AG20443 (cell line): ENCODE data around the gene EFL1.
"Not testable (repeated sequence)": the region's sequence is repeated elsewhere in the genome, so short reads cannot be mapped to it uniquely, and the experiment has no call there.

Source experiments
- DNase-seq: peaks from one replicate; pipeline ENCODE4 v3.0.0; 2012; ENCODE audit warnings: low spot score, mixed read lengths

Gene EFL1

DNA sequence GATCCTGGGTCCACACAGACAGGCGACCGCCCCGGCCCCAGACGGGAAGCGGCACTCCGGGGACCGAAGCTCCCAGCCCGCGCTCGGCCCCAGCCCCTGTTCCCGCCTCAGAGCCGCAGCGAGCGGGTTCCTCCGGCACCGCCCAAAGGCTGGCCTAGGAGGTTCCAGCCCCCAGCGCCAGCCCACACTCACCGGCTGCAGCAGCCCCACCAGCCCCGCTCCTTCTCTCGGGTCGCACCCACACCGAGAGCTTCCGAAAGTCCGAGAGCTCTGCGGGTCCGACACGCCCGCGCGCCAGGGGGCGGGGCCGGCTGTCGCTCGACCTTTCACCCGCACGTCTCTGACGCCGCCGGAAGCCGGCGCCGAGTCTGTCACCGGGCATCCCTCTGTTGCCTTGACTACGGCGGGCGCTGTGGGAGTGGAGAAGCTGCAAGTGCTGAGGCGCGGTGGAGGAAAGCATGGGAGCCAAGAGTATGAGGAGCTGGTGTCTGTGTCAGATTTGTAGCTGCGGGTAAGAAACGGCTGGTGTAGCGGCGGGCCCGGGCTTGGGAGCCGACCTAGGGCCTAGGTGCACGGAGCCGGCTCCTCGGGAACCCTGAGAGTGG, at the start of gene EFL1, which contains the start of gene SAXO2:
TSS of gene EFL1 (minus strand) at position 313 of the 605 bp plus-strand sequence. CDS start 956 bp downstream, outside the sequence.
TSS of gene SAXO2 (plus strand) at position 397 of the 605 bp plus-strand sequence. CDS start at position 459, 62 bp downstream.
- DNase-seq: peak; percentile 96

DNA sequence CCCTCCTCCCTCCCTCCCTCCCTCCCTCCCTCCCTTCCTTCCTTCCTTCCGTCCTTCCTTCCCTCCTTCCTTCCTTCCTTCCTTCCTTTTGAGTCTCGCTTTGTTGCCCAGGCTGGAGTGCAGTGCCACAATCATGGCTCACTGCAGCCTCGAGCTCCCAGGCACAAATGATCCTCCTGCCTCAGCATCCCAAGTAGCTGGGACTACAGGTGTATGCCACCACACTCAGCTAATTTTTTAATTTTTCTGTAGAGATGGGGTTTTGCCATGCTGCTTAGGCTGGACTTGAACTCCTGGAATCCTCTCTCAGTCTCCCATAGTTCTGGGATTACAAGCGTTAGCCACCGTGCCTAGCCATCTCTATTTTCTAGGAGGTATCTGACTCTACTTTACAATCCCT, 48.8 kb upstream of the EFL1 start:
- DNase-seq: not testable (repeated sequence)

DNA sequence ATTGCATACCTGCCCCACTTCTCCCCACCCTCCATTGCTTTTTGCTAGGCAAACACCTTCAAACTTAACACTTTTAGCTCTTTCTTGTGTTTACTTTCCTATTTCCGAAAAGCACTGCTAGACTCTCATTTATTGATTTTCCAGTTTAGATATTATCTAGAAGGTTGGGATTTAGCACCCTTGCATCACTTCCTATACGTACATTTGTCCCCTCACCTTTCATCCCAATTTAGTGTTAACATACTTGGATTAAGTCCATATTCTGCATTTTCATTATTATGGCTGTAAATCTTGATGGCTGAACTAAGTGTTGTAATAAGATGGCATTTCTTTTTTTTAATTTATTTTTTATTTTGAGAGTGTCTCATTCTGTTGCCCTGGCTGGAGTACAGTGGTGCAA, 47.3 kb upstream of the EFL1 start:
- no peak for DNase-seq

DNA sequence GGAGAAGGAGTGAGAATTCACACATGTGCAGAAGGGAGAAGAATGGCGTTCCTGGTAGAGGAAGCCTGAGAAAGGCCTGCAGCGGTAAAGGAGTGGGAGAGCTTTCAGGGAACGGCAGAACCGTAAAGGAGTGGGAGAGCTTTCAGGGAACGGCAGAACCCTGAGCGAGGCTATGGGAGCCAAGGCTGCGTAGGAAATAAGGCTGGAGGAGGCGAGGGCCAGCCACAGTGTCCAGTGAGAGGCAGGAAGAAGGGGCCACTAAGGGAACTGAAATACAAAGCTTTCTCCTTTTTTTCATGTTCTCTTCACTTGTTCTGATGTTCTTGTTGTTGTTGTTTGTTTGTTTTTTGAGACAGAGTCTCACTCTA, 45.2 kb upstream of the EFL1 start:
- DNase-seq: no peak

DNA sequence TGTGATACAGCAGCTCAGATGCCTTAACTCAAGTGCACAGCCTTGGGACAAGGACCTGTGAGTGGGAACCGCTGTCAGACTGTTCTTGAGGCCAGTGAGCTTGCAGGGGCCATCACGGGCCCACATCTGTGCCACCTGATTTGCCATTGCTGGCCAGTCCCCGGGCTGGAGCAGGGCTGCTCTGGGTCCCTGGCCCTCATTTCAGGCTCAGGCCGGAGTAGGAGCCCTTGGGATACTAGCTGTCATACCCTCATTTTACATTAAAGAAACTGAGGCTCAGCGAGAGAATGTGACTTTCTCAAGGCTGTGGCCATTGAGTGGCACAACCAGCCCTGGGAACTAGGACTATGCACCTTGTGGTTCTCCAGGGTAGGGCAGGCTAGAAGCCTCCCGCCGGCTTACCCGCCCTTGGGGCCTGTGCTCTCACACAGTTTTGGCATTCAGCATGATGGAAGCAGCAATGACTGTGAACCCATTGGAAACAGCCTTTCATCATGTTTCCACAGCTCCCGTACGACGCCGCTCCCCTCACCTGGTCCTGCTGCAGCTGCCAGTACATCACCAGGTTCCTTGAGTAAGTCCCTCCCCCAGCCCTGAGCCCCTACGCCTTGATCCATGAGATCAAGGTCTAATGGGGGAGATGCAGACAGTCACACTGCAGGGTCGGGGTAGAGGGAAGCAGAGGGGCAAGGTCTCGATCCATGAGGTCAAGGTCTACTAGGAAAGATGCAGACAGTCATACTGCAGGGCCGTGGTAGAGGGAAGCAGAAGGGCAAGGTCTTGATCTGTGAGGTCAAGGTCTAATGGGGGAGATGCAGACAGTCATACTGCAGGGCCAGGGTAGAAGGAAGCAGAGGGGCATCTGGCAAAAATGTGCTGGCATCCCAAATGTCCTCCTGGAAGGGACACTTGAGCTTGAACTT, 44.5 kb upstream of the EFL1 start:
- DNase-seq: no peak

DNA sequence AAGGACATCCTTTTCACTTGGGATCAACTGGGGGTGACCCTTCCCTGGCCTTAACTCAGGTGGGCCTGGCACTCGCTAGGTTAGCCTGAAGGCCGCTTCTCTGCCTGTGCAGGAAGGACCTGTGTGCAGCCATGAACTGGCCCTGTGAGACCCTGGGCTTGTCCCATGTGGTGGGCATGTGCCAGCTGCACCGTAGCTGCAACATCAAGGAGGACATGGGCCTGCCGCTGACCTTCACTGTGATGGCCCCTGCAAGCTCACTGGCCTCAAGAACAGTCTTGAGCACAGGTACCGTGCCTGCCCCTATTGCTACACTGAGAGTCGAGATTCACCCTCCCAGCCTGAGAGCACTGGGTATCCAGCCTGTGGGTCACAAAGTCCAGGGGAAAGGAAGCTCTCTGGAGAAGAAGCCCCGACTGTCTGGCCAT, 43.1 kb upstream of the EFL1 start:
- no peak for DNase-seq

DNA sequence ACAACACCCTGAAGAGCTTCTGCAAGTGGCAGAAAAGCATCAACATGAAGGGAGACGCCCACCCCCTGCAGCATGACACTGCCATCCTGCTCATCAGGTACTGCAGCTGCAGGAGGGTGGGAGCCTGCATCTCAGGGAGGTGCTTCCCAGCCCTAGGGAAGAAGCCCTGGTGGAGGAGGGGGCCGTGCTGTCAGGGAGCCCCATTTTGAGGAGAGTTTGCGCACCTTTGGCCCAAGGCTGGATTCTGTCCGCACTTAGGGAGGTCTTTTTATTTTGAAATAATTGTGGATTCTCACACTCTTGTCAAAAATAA, 42.2 kb upstream of the EFL1 start:
- no peak for DNase-seq

DNA sequence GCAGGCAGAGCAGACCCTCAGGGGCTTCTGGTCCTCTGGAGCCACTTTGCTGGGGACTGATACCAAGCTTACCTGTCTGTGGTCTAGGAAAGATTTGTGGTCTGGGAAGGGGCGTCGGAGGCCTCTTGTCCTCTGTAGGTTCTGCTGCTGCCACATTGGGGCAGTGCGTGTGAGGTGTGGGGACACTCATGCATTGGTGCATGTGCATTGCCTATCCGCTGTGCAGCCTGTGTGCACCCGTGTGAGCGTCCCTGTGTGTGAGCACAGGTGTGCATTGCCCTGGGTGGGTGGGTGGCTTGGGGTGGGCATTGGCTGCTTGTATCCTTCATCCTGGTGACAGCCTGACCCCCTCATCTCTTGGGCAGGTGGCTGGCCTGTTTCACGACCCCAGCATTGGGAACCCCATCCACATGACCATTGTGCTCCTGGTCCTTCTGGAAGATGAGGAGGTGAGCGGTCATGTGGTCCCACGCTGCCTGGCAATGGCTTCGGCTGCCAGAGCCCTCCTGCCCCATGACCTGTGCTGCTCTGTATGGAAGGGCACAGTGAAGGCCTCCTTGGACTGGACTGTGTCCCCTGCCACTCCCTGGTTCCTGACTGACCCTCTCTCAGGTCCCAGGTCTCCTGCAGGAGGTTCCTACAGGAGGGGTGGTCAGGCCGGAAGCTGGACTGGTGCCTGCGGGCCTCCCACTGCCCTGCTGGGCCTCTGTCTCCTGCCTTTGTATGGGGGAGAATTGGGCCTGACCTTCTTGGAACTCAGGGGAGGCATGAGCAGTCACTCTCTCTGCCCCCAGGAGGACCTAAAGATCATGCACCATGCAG, 41.6 kb upstream of the EFL1 start:
- no peak for DNase-seq

DNA sequence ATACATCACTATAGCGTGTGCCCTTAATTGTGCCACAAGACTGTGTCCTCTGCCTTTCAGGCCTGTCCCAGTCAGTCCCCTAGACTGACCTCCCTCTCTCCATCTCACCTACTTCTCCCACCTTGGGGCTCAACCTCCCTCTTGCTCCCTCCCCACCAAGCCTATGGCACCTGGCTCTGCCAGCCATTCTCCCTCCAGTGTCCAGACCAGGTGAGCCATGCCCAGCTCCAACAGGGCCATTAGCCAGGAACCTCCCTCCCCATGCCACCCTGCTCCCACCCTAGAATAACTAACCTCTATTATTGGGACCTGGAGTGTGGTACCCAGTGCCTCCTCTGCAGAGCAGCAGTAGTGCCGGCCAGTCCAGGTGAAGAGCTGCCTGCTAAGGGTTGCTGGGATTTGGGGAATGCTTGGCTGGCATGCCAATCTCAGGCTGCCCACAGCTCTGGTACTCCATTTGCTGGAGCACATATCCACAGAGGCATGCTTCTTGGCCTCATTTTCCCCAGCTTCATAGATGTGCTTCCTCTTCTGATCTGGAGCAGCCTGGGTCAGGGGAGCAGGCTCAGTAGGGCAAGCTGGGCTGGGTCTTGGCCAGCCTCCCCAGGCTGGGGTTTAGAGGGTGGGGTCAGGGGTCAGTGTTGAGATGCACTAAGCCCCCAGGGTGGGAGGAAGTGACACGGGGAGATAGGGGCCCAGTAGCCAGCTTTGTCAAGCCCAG, 38.9 kb upstream of the EFL1 start:
- DNase-seq: no peak

DNA sequence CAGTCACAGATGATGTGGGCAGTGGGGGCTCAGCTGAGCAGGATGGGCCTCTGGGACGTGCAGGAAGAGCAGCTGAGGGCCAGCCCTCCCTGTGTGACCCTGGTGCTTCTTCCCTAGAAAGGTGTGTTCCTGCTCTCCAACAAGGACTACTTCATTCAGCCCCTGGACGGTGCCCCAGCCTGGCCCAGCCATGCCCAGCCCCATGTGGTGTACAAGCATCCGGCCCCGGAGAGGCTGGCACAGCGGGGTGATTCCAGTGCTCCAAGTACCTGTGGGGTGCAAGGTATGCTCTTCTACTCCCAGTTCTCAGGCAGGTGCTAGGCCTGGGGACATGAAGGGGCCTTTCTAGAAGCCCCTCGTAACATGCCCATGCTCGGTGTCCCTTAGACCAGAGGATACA, 38.3 kb upstream of the EFL1 start:
- no peak for DNase-seq

DNA sequence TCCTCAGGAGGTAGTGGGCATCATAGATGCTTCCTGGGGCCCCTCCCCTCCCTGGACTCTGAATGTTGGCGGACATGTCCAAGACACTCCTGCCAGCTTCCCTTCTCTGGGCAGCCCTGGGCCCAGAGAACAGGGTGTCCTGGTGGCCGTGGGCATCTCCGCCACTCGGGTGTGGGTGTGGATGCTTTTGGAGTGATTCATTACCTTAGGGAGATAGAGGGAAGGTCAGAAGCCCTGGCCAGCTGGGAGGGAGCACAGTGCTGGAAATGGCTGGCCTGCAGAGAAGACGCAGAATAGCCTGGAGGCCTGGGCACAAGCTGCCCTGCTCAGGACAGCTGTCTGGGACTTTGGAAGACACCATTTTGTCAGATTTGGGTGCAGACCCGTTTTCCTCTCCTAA, 37.8 kb upstream of the EFL1 start:
- not testable (repeated sequence) for DNase-seq

DNA sequence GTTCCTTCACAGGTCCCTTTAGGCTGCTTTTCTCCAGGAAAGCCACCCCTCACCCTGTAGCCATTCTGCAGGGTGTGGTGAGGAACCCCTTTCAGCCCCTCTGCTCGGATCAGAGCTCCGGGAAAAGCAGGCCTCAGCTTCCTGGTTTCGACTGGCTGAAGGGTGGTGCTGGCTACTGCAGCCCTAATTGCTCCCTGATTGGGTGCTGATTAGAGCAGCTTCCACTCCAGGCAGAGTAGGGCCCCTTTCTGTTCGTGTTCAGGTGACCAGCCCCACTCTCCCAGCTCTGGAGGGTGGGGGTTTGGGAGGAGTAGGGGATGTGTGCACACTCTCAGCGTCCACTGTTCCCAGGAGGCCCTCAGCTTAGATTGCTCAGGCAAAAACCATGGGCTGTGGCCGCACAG, 37.0 kb upstream of the EFL1 start:
- not testable (repeated sequence) for DNase-seq

DNA sequence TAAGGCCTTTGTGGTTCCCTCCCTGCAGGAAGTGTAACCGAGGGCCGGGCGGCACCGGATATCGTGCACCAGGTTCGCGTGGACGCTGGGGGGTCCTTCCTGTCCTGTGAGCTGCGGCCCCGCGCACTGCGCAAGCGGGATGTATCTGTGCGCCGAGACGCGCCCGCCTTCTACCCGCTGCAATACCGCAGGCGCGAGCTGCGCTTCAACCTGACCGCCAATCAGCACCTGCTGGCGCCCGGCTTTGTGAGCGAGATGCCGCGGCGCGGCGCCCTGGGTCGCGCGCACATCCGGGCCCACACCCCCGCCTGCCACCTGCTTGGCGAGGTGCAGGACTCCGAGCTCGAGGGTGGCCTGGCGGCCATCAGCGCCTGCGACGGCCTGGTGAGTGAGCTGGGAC, 36.0 kb upstream of the EFL1 start:
- no peak for DNase-seq

DNA sequence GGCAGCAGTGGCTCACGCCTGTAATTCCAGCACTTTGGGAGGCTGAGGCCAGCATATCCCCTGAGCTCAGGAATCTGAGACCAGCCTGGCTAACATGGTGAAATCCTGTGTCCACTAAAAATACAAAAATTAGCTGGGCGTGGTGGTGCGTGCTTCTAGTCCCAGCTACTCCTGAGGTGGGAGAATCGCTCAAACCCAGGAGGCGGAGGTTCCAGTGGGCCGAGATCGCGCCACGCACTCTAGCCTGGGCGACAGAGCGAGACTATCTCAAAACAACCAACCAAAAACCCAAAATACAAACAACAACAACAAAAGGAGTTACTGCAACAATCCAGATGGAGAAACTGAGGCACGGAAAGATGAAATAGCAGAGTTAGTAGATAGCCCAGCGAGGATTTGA, 35.5 kb upstream of the EFL1 start:
- DNase-seq: no peak

DNA sequence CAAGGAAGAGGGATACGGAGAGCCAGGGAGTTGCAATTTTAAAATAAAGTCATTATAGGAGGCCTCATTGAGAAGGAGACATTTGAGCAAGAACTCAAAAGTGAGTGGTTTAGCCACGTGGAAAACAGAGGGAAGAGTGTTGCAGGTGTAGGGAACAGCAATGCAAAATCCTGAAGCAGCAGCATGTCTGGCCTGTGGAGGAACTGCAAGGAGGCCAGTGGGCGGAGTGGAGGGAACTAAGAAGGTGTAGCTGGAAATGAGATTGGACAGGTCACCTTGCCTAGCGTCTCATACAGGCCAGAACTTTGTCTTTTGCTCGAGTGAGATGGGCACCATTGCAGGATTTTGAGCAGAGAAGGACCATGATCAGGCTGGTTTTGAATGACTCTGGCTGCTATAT, 35.0 kb upstream of the EFL1 start:
- DNase-seq: no peak

DNA sequence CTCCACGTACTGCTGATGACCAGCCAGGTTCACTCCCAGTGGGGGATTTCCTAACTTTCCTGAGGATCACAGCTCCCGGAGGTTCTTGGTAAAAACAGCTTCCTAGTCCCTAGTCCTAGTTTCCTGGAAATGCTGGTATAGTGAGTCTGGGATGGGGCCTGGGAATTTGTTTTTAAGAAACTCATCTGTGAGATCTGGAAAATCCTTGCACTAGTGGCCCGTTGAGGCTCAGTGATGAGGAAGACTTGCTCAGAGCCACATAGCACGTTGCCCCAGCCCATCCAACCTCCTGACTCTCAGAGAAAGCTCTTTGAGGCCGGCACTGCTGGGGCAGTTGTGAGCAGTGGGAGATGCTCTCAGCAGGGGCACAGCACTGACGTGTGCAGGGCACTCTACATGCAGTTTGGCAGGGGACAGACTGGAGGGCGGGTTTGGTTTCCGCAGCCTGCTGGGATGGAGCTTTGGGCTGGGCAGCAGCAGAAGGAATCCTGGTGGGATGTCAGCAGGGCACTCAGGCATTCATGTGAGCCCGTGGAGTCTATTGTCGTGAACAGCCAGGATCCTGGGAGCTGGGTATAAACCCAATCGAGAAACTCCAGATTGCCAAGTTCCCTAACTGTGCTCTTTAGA, 31.6 kb upstream of the EFL1 start:
- DNase-seq: no peak

DNA sequence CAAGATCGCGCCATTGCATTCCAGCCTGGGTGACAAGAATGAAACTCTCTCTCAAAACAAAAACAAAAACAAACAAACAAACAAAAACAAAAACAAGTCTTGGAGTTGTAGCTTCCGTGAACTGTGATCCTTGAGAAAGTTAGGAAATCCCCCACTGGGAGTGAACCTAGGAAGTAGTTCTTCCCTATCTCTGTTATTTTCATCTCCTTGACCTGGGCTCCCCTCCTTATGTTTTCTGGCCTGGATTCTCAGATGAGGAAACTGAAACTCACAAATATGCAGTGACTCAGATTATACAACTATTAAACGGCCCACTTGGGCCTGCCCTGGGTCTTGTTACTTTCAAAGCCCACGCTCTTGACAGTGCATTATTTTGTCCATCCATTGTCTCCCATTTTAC, 29.7 kb upstream of the EFL1 start:
- no peak for DNase-seq

DNA sequence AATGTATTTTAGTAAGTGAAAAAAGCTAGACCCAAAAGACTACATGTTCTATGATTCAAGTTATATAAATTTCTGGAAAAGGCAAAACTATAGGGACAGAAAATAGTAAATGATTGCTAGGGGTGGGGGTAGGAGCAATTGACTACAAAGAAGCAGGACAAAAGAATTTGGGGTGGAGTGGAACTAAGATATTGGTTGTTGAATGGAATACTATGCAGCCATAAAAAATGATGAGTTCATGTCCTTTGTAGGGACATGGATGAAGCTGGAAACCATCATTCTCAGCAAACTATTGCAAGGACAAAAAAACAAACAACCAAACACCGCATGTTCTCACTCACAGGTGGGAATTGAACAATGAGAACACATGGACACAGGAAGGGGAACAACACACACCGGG, 25.7 kb upstream of the EFL1 start:
- not testable (repeated sequence) for DNase-seq

DNA sequence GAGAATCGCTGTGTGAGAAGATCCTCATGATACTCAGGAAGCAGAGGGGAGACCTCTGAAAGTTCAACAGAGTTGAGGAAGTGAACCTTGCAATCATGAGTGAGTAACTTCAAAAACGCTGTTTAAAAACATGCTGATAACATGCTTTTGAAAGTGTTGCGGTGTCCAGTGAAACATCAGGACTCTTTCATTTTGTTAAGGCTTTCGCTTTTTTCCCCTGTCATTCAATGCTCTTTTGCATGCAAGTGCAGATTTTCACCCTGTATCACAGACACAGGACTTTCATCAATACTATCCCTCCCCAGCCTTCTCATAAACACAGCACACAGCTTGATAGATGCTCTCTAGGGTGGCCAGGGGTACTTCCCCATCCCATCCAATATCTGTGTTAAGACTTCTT, 23.9 kb upstream of the EFL1 start:
- DNase-seq: not testable (repeated sequence)

DNA sequence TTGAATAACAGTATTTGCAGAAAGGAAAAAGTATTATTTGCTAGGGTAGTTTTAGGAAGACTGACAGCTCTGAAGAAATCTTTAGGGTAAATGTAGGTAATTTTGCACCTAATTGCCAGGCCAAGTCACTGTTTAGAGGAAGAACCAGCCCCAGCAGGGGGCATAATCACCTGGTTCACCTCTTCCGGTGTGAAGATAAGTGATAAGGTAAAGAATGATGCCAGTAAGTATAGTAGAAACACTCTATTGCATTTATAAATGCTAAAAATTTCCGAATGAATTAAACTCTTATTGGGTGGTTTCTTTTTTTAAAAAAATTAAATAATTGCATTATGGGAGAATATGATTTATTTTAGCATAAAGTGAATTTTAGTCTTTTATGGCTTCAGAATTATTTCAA, 21.8 kb upstream of the EFL1 start:
- not testable (repeated sequence) for DNase-seq

DNA sequence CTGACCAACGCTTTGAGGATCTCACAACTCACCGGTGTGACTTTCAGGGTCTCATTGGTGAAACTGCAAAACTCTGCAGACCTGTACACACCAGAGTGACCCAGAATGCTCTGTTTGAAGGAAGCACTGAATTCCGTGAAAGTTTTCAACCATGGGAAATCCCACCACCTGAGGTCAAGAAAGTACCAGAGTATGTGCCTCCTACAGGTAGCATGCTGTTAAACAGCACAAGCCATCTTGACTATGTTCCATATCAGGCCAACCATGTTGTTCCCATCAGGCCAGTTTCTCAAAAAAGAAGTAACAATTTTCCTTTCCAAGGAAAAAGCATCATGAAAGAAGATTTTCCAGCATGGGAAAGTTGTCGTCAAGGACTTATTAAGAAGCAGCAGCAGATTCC, 19.9 kb upstream of the EFL1 start:
- not testable (repeated sequence) for DNase-seq

DNA sequence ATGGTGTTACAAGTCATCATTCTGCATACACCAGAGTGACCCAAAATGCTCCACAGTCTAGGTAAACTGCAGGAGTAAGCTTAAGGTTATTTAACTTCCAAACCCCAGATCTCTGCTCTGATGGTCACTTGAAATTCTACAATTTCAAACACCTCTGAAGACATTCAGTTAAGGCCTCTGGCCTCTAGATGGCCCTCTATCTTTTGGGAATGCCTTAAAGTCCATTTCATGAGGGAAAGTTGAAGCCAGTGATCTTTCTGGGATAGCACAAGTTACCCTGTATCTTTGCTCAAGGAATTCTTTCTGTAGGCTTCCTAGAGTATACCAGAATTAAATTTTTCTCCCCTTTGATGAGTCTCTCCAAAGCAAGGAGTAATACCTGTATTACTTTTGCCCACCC, 18.7 kb upstream of the EFL1 start:
- DNase-seq: not testable (repeated sequence)
